IMR-90 (cell line): ENCODE results near the gene CLDN10. TPM values are rescaled to one million over a fixed set of nuclear protein-coding genes. Genes with fewer than 3 reads are reported as not detected.

Experiments
- ATAC-seq: fragments of 200-7000 bp; cut with Tn5 transposase; 2 replicates; pipeline ENCODE4 v1.9.1; 2020; ENCODE audit warnings: low read depth, mild to moderate bottlenecking, moderate library complexity
- BruUV-seq: library from RNA; stranded (reverse); fragments of 400-500 nt; replicated peaks from 2 replicates; lab custom pipeline; 2021; lab: Mats Ljungman, UMichigan
- CTCF ChIA-PET: fragments of 300-600 bp; formaldehyde crosslinking; extraction: SDS; loops from one replicate; lab custom pipeline; 2021; ENCODE audit warnings: antibody characterized with exemption; lab: Yijun Ruan, JAX
- POLR2A ChIA-PET: fragments of 300-600 bp; sonication (Branson Sonifier 250); formaldehyde crosslinking; loops from one replicate; lab custom pipeline; 2022; ENCODE audit warnings: antibody characterized with exemption; ENCODE audit not compliant: unreplicated experiment; lab: Charles Lee
- DNase-seq: peaks from one replicate; pipeline ENCODE4 v3.0.0; 2013
- H2AFZ ChIP-seq: replicated peaks from 2 replicates; pipeline ENCODE3; 2013; ENCODE audit warnings: low read length, mild to moderate bottlenecking; ENCODE audit not compliant: poor library complexity
- H2AK5ac ChIP-seq: 2 replicates; pipeline ENCODE4 v1.6.1; 2013; ENCODE audit warnings: low read depth, low read length, inconsistent platforms
- H2AK9ac ChIP-seq: replicated peaks from 2 replicates; pipeline ENCODE3; 2013; ENCODE audit warnings: mild to moderate bottlenecking, low read depth, low read length, moderate library complexity; ENCODE audit not compliant: poor library complexity
- H2BK120ac ChIP-seq: 2 replicates; pipeline ENCODE4 v1.6.1; 2013; ENCODE audit warnings: low read depth, low read length, inconsistent platforms
- H2BK15ac ChIP-seq: 3 replicates; pipeline ENCODE4 v1.6.1; 2013; ENCODE audit warnings: low read depth, low read length, inconsistent platforms
- H2BK20ac ChIP-seq: 2 replicates; pipeline ENCODE4 v1.6.1; 2013; ENCODE audit warnings: low read depth, mild to moderate bottlenecking, inconsistent platforms, low read length, moderate library complexity
- H2BK5ac ChIP-seq: 2 replicates; pipeline ENCODE4 v1.6.1; 2013; ENCODE audit warnings: mild to moderate bottlenecking, low read depth, low read length, inconsistent platforms; ENCODE audit not compliant: poor library complexity, severe bottlenecking
- H3K14ac ChIP-seq: replicated peaks from 2 replicates; pipeline ENCODE4 v1.6.1; 2013; ENCODE audit warnings: low read depth, low read length, inconsistent platforms
- H3K18ac ChIP-seq: 2 replicates; pipeline ENCODE4 v1.6.1; 2013; ENCODE audit warnings: low read depth, low read length, control low read depth
- H3K23ac ChIP-seq: 2 replicates; pipeline ENCODE4 v1.6.1; 2013; ENCODE audit warnings: low read depth, low read length, inconsistent platforms
- H3K27ac ChIP-seq: 2 replicates; pipeline ENCODE4 v1.5.1; 2013; ENCODE audit warnings: mild to moderate bottlenecking, control low read depth, low read length; ENCODE audit not compliant: insufficient read depth
- H3K27me3 ChIP-seq: 2 replicates; pipeline ENCODE4 v1.6.1; 2013; ENCODE audit warnings: low read length; ENCODE audit not compliant: control insufficient read depth, insufficient read depth
- H3K36me3 ChIP-seq: 2 replicates; pipeline ENCODE4 v1.6.1; 2013; ENCODE audit warnings: low read length, mixed read lengths; ENCODE audit not compliant: control insufficient read depth, insufficient read depth
- H3K4ac ChIP-seq: 2 replicates; pipeline ENCODE4 v1.6.1; 2013; ENCODE audit warnings: low read depth, low read length, inconsistent platforms
- H3K4me1 ChIP-seq: 2 replicates; pipeline ENCODE4 v1.6.1; 2013; ENCODE audit warnings: low read length, mixed read lengths; ENCODE audit not compliant: control insufficient read depth, insufficient read depth
- H3K4me2 ChIP-seq: 2 replicates; pipeline ENCODE4 v1.6.1; 2013; ENCODE audit warnings: low read depth, mild to moderate bottlenecking, control low read depth, low read length, moderate library complexity
- H3K4me3 ChIP-seq: 2 replicates; pipeline ENCODE4 v1.5.1; 2013; ENCODE audit warnings: low read depth, mild to moderate bottlenecking, control low read depth, low read length, moderate library complexity; ENCODE audit not compliant: insufficient read depth
- H3K56ac ChIP-seq: 2 replicates; pipeline ENCODE4 v1.6.1; 2013; ENCODE audit warnings: low read length, inconsistent platforms; ENCODE audit not compliant: insufficient read depth; ENCODE audit errors: extremely low read depth
- H3K79me1 ChIP-seq, 2 experiments: 2 replicates each; pipeline ENCODE4 v1.6.1; 2013; ENCODE audit warnings: low read length in 2 of 2, inconsistent platforms in 1 of 2, low read depth in 1 of 2
- H3K9ac ChIP-seq: 2 replicates; pipeline ENCODE4 v1.6.1; 2013; ENCODE audit warnings: low read depth, low read length, control low read depth
- H3K9me1 ChIP-seq: 2 replicates; pipeline ENCODE4 v1.6.1; 2013; ENCODE audit warnings: low read length, inconsistent platforms; ENCODE audit not compliant: insufficient read depth
- H3K9me3 ChIP-seq: 2 replicates; pipeline ENCODE4 v1.6.1; 2013; ENCODE audit warnings: low read length; ENCODE audit not compliant: control insufficient read depth, insufficient read depth
- H4K20me1 ChIP-seq: 2 replicates; pipeline ENCODE4 v1.6.1; 2013; ENCODE audit warnings: low read length, inconsistent platforms; ENCODE audit not compliant: insufficient read depth
- H4K5ac ChIP-seq: 2 replicates; pipeline ENCODE4 v1.6.1; 2013; ENCODE audit warnings: mild to moderate bottlenecking, low read depth, low read length, control low read depth
- H4K8ac ChIP-seq, 2 experiments: 2 replicates each; pipeline ENCODE4 v1.6.1; 2013; ENCODE audit warnings: low read depth in 2 of 2, low read length in 2 of 2, control low read depth in 1 of 2, inconsistent platforms in 1 of 2
- H4K91ac ChIP-seq: 2 replicates; pipeline ENCODE4 v1.6.1; 2013; ENCODE audit warnings: low read depth, low read length, inconsistent platforms; ENCODE audit not compliant: insufficient read depth
- BHLHE40 ChIP-seq: fragments of 150-350 bp; IDR thresholded peaks from 2 replicates; pipeline ENCODE4 v1.6.1; 2016; ENCODE audit warnings: mild to moderate bottlenecking, low read depth, low read length
- CEBPB ChIP-seq: IDR thresholded peaks from 2 replicates; pipeline ENCODE4 v1.6.1; 2012; ENCODE audit warnings: low read depth, low read length, improper control_type of control experiment
- CHD1 ChIP-seq: IDR thresholded peaks from 2 replicates; pipeline ENCODE4 v1.6.1; 2012; ENCODE audit warnings: low read depth, low read length, improper control_type of control experiment
- CTCF ChIP-seq: conservative IDR thresholded peaks from 2 replicates; pipeline ENCODE4 v1.5.1; 2012; ENCODE audit warnings: mild to moderate bottlenecking, low read depth, low read length, improper control_type of control experiment
- FOS ChIP-seq: fragments of 150-350 bp; IDR thresholded peaks from 2 replicates; pipeline ENCODE4 v1.6.1; 2016; ENCODE audit warnings: low read depth, low read length
- MAFK ChIP-seq: IDR thresholded peaks from 2 replicates; pipeline ENCODE4 v1.6.1; 2012; ENCODE audit warnings: low read depth, low read length, improper control_type of control experiment
- MAZ ChIP-seq: IDR thresholded peaks from 2 replicates; pipeline ENCODE4 v1.6.1; 2012; ENCODE audit warnings: low read depth, mild to moderate bottlenecking, low read length, improper control_type of control experiment, moderate library complexity, borderline replicate concordance
- MXI1 ChIP-seq: IDR thresholded peaks from 2 replicates; pipeline ENCODE4 v1.6.1; 2012; ENCODE audit warnings: low read depth, mild to moderate bottlenecking, low read length, moderate library complexity, borderline replicate concordance
- NFE2L2 ChIP-seq: fragments of 150-350 bp; IDR thresholded peaks from 2 replicates; pipeline ENCODE4 v1.6.1; 2016; ENCODE audit warnings: low read depth, mild to moderate bottlenecking, low read length
- POLR2A ChIP-seq: IDR thresholded peaks from 2 replicates; pipeline ENCODE4 v1.6.1; 2012; ENCODE audit warnings: mild to moderate bottlenecking, low read depth, low read length
- RAD21 ChIP-seq: IDR thresholded peaks from 2 replicates; pipeline ENCODE4 v1.6.1; 2012; ENCODE audit warnings: low read length, improper control_type of control experiment
- RCOR1 ChIP-seq: IDR thresholded peaks from 2 replicates; pipeline ENCODE4 v1.6.1; 2012; ENCODE audit warnings: mild to moderate bottlenecking, low read length, improper control_type of control experiment; ENCODE audit not compliant: insufficient replicate concordance
- RFX5 ChIP-seq: IDR thresholded peaks from 2 replicates; pipeline ENCODE4 v1.8.0; 2012; ENCODE audit warnings: low read depth, mild to moderate bottlenecking, low read length, moderate library complexity
- SMC3 ChIP-seq: fragments of 150-350 bp; IDR thresholded peaks from 2 replicates; pipeline ENCODE4 v1.6.1; 2016; ENCODE audit warnings: low read depth, mild to moderate bottlenecking, antibody characterized with exemption, low read length, moderate library complexity
- WGBS, 2 experiments: methylation state at CpG; one replicate each; pipeline versions ENCODE4 v1.1.5 to v1.1.7; 2013; ENCODE audit warnings: missing lambda C conversion rate in 2 of 2; ENCODE audit not compliant: insufficient read length in 1 of 2; ENCODE audit errors: extremely low coverage in 2 of 2; 5-methylcytosine and 5-hydroxymethylcytosine counted together
- dilution Hi-C: fragments of 300-500 bp; cut with HindIII; formaldehyde crosslinking; loops from one replicate; pipeline ENCODE4 v1.14.3; 2018; ENCODE audit warnings: low sequenced_read_pairs; ENCODE audit not compliant: unreplicated experiment
- in situ Hi-C: fragments of 300-500 bp; cut with MboI; formaldehyde crosslinking; loops from 3 replicates; pipeline ENCODE4 v1.14.3; 2019; ENCODE audit warnings: low sequenced_read_pairs, inconsistent platforms, mixed read lengths
- intact Hi-C: fragments of 100-400 bp; cut with micrococcal nuclease; formaldehyde crosslinking; loops from 2 replicates; pipeline ENCODE4 v1.10.0; 2022
- polyA plus RNA-seq, 3 experiments: library from polyadenylated mRNA; depleted of rRNA; stranded (reverse); fragments of >200 nt; gene quantifications; 2 replicates each; pipeline ENCODE4 v1.2.3, GENCODE V29; 2012; ENCODE audit warnings: low replicate concordance in 1 of 3
- total RNA-seq: library from RNA; depleted of rRNA; stranded (reverse); fragments of >200 nt; gene quantifications from 2 replicates; pipeline ENCODE4 v1.2.3, GENCODE V29; 2012
- TF ChIP-seq, protein P1 (sequence below): fragments of 150-350 bp; IDR thresholded peaks from 2 replicates; pipeline ENCODE4 v1.6.1; 2017; ENCODE audit warnings: mild to moderate bottlenecking, antibody characterized with exemption, low read length, low read depth
- TF ChIP-seq, protein P2 (sequence below): fragments of 150-350 bp; IDR thresholded peaks from 2 replicates; pipeline ENCODE4 v1.6.1; 2016; ENCODE audit warnings: low read depth, mild to moderate bottlenecking, low read length, moderate library complexity, borderline replicate concordance

CLDN10 gene
- total and polyA plus RNA-seq, 2 of the 4 experiments (the other 2 are of a cell fraction): not detected

- Histone ChIP-seq H4K8ac (no peak overlapping the region), H3K9me1 (no peaks in the 10 kb centered on the region; the same call in 1 of the 2 replicates), H3K27me3 (no peaks in the 10 kb centered on the region), H2BK15ac (no peak overlapping the region), H3K9me3 (no peaks in the 10 kb centered on the region), H4K5ac (no peak overlapping the region), H2AK9ac (no peak overlapping the region), H3K4me1 (no peaks in the 10 kb centered on the region), H4K20me1 (no peaks in the 10 kb centered on the region), H3K23ac (no peak overlapping the region), H2AK5ac (no peak overlapping the region), H2BK5ac (no peak overlapping the region), H2BK120ac (no peak overlapping the region), H2AFZ (no peak overlapping the region), H3K4ac (no peak overlapping the region), H4K91ac (no peak overlapping the region), H2BK20ac (no peak overlapping the region), H3K56ac (no peak overlapping the region), H3K36me3 (peaks cover 50% of the 10 kb centered on the region), H3K79me1 (no peaks in the 10 kb centered on the region), H3K14ac (no peak overlapping the region), H3K27ac (no peak overlapping the region), H3K4me3 (no peak overlapping the region), H3K4me2 (no peak overlapping the region), H3K9ac (no peak overlapping the region), H3K18ac (no peak overlapping the region)
- no peak for TF ChIP-seq RFX5
- TF ChIP-seq CTCF: no peak
- TF ChIP-seq, protein P1, sequence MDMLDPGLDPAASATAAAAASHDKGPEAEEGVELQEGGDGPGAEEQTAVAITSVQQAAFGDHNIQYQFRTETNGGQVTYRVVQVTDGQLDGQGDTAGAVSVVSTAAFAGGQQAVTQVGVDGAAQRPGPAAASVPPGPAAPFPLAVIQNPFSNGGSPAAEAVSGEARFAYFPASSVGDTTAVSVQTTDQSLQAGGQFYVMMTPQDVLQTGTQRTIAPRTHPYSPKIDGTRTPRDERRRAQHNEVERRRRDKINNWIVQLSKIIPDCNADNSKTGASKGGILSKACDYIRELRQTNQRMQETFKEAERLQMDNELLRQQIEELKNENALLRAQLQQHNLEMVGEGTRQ: no peak
- TF ChIP-seq FOS: no peak
- TF ChIP-seq MAFK: no peak
- no peak for TF ChIP-seq RCOR1
- TF ChIP-seq MXI1: no peak
- TF ChIP-seq, protein P2, sequence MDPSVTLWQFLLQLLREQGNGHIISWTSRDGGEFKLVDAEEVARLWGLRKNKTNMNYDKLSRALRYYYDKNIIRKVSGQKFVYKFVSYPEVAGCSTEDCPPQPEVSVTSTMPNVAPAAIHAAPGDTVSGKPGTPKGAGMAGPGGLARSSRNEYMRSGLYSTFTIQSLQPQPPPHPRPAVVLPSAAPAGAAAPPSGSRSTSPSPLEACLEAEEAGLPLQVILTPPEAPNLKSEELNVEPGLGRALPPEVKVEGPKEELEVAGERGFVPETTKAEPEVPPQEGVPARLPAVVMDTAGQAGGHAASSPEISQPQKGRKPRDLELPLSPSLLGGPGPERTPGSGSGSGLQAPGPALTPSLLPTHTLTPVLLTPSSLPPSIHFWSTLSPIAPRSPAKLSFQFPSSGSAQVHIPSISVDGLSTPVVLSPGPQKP: no peak
- no peak for TF ChIP-seq POLR2A
- no peak for TF ChIP-seq CEBPB
- TF ChIP-seq BHLHE40: no peak
- no peak for TF ChIP-seq NFE2L2
- no peak for TF ChIP-seq RAD21
- TF ChIP-seq SMC3: no peak
- TF ChIP-seq CHD1: no peak
- no peak for TF ChIP-seq MAZ
- no TSS peak for BruUV-seq
- CTCF ChIA-PET: interaction anchor here (0.7 kb wide), 1 partner anchor 16 kb away, joined by 3 read pairs; no protein-coding TSS in a partner anchor
- intact Hi-C loops (no loop called here), dilution Hi-C loops (no loop called here), in situ Hi-C loops (no loop called here)
- POLR2A ChIA-PET: no interaction called here
- no CpG with 5 or more reads among the region's 4 CpGs for WGBS, 2 experiments
- DNase-seq (no peak), ATAC-seq (no peak)
Measured at GRCh38 chr13:95585867-95586266, 33.3 kb downstream of the CLDN10 start.
